Measurements from ENCODE around the gene ZNF774. TPM values are rescaled to one million over a fixed set of nuclear protein-coding genes. Genes with fewer than 3 reads are reported as not detected.

ZNF774 gene
- polyA plus RNA-seq, 1 donor (not counting 4 experiments of a cell fraction or from before 2014, with no cell fraction given), result 2.3 TPM

DNA sequence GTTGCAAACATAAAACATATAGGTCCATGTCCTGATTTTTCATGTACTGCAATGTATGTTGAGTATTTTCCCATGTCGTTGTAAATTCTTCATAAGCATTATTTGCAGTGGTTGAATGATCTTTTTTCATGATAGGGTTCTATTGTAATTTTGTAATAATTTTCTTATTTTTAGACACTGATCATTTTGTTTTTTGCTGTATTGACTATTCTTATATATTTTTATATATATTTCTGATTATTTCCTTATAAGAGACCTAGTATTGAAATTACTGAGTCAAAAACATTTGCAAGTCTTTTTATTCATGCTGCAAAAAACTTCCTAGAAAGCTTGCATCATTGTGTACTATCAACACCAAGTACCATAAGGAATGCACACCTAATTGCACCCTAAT lies 31.2 kb upstream of the ZNF774 start:
- dilution Hi-C loops (cut with MboI; ENCODE audit: extremely low pct_ligation_motif_present, low sequenced_read_pairs), result no loop called here
- Histone ChIP-seq H3K27me3 (ENCODE audit: control insufficient read depth, extremely low read depth, insufficient read depth, low read length) (no peaks in the 10 kb centered on the region), H3K4me3 (ENCODE audit: control insufficient read depth in 2 of 3, extremely low read depth in 1 of 3, insufficient read depth in 2 of 3, low read depth in 1 of 3, low read length in 3 of 3) (no peak overlapping the region), H3K9ac (ENCODE audit: control insufficient read depth, extremely low read depth, insufficient read depth, low read length) (peak overlapping the region; percentile 71), H4K20me1 (ENCODE audit: control insufficient read depth, extremely low read depth, insufficient read depth, low read length) (no peaks in the 10 kb centered on the region), H3K79me2 (ENCODE audit: control insufficient read depth, insufficient read depth, low read length) (no peaks in the 10 kb centered on the region), H3K9me3 (ENCODE audit: control insufficient read depth, low read depth, low read length) (no peaks in the 10 kb centered on the region), H3K27ac (ENCODE audit: control insufficient read depth, insufficient read depth, low read length) (no peak overlapping the region), H3K36me3 (ENCODE audit: control insufficient read depth in 2 of 2, extremely low read depth in 1 of 2, insufficient read depth in 2 of 2, low read length in 2 of 2) (no peaks in the 10 kb centered on the region), H2AFZ (ENCODE audit: control insufficient read depth, low read length) (no peak overlapping the region), H3K9me1 (ENCODE audit: control insufficient read depth, extremely low read depth, insufficient read depth, low read length) (no peaks in the 10 kb centered on the region), H3K4me2 (ENCODE audit: control insufficient read depth, extremely low read depth, insufficient read depth, low read depth, low read length) (no peak overlapping the region), H3K4me1 (ENCODE audit: control insufficient read depth, extremely low read depth, insufficient read depth, low read length) (peaks cover 12% of the 10 kb centered on the region)
- no peak for TF ChIP-seq EZH2 (IDR thresholded peaks at IDR 0.05; ENCODE audit: low read length)
- TF ChIP-seq, protein P1, sequence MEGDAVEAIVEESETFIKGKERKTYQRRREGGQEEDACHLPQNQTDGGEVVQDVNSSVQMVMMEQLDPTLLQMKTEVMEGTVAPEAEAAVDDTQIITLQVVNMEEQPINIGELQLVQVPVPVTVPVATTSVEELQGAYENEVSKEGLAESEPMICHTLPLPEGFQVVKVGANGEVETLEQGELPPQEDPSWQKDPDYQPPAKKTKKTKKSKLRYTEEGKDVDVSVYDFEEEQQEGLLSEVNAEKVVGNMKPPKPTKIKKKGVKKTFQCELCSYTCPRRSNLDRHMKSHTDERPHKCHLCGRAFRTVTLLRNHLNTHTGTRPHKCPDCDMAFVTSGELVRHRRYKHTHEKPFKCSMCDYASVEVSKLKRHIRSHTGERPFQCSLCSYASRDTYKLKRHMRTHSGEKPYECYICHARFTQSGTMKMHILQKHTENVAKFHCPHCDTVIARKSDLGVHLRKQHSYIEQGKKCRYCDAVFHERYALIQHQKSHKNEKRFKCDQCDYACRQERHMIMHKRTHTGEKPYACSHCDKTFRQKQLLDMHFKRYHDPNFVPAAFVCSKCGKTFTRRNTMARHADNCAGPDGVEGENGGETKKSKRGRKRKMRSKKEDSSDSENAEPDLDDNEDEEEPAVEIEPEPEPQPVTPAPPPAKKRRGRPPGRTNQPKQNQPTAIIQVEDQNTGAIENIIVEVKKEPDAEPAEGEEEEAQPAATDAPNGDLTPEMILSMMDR (optimal IDR thresholded peaks at IDR 0.05 in 1 of 3, IDR thresholded peaks at IDR 0.05 in 1 of 3, conservative IDR thresholded peaks at IDR 0.05 in 1 of 3; ENCODE audit: extremely low read depth in 1 of 3, insufficient read depth in 2 of 3, low read length in 3 of 3), result no peak
- FAIRE-seq, result no peak
- DNase-seq (ENCODE audit: low read depth, low spot score), result no peak

DNA sequence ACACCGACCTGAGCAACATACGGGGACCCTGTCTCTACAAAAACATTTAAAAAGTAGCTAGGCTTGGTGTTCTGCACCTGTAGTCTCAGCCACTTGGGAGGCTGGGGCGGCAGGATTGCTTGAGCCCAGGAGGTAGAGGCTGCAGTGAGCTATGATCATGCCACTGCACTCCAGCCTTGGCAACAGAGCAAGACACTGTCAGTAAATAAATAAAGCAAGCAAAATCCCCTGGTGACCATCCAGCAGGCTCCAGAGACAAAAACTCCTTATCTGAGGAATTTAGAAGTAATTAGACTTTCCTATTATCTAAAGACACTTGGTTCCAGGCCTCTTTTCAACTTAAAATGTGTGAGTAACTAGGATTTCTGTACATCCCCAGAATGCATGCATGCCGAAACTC lies 29.5 kb upstream of the ZNF774 start:
- Histone ChIP-seq H4K20me1 (ENCODE audit: control insufficient read depth, extremely low read depth, insufficient read depth, low read length) (no peaks in the 10 kb centered on the region), H3K27me3 (ENCODE audit: control insufficient read depth, extremely low read depth, insufficient read depth, low read length) (no peaks in the 10 kb centered on the region), H3K9ac (ENCODE audit: control insufficient read depth, extremely low read depth, insufficient read depth, low read length) (no peak overlapping the region), H3K9me3 (ENCODE audit: control insufficient read depth, low read depth, low read length) (no peaks in the 10 kb centered on the region), H3K9me1 (ENCODE audit: control insufficient read depth, extremely low read depth, insufficient read depth, low read length) (no peaks in the 10 kb centered on the region), H3K27ac (ENCODE audit: control insufficient read depth, insufficient read depth, low read length) (no peak overlapping the region), H3K36me3 (ENCODE audit: control insufficient read depth in 2 of 2, extremely low read depth in 1 of 2, insufficient read depth in 2 of 2, low read length in 2 of 2) (no peaks in the 10 kb centered on the region), H3K4me1 (ENCODE audit: control insufficient read depth, extremely low read depth, insufficient read depth, low read length) (peaks cover 11% of the 10 kb centered on the region), H2AFZ (ENCODE audit: control insufficient read depth, low read length) (no peak overlapping the region), H3K4me3 (ENCODE audit: control insufficient read depth in 2 of 3, extremely low read depth in 1 of 3, insufficient read depth in 2 of 3, low read depth in 1 of 3, low read length in 3 of 3) (no peak overlapping the region), H3K79me2 (ENCODE audit: control insufficient read depth, insufficient read depth, low read length) (no peaks in the 10 kb centered on the region), H3K4me2 (ENCODE audit: control insufficient read depth, extremely low read depth, insufficient read depth, low read depth, low read length) (no peak overlapping the region)
- DNase-seq (ENCODE audit: low read depth, low spot score) (no peak), FAIRE-seq (no peak)
- dilution Hi-C loops (cut with MboI; ENCODE audit: extremely low pct_ligation_motif_present, low sequenced_read_pairs), result no loop called here
- TF ChIP-seq, protein P1 (optimal IDR thresholded peaks at IDR 0.05 in 1 of 3, IDR thresholded peaks at IDR 0.05 in 1 of 3, conservative IDR thresholded peaks at IDR 0.05 in 1 of 3; ENCODE audit: extremely low read depth in 1 of 3, insufficient read depth in 2 of 3, low read length in 3 of 3), result no peak
- TF ChIP-seq EZH2 (IDR thresholded peaks at IDR 0.05; ENCODE audit: low read length), result no peak
